Heart right ventricle (tissue), 16 donors: ENCODE data around the gene CEP72. TPM values are rescaled to one million over a fixed set of nuclear protein-coding genes. Genes with fewer than 3 reads are reported as not detected.
A peak's percentile ranks its signal among the peaks of the same experiment; 100 is the strongest.

Source experiments
- ATAC-seq, 8 donors: fragments of 200-7000 bp; cut with Tn5 transposase; one replicate each; pipeline ENCODE4 v1.9.1; 2020; ENCODE audit warnings: mild to moderate bottlenecking in 8 of 8, moderate library complexity in 8 of 8, moderate number of reproducible peaks in 1 of 8
- DNase-seq, 2 donors: peaks; one replicate each; pipeline ENCODE4 v3.0.0-alpha.2; 2020
- H3K27ac ChIP-seq, 10 donors: fragments of 200-600 bp; sonication (generic) in 2 of 10; one replicate each; pipeline versions ENCODE4 v1.5.0 to v1.8.0; 2020 to 2022; ENCODE audit warnings: mild to moderate bottlenecking in 3 of 10
- H3K27me3 ChIP-seq, 7 donors: fragments of 200-600 bp; one replicate each; pipeline ENCODE4 v1.8.0; 2021 to 2022; ENCODE audit warnings: mild to moderate bottlenecking in 2 of 7
- H3K36me3 ChIP-seq, 9 donors: fragments of 200-600 bp; sonication (generic) in 1 of 9; one replicate each; pipeline versions ENCODE4 v1.5.0 to v1.8.0; 2020 to 2022; ENCODE audit warnings: mild to moderate bottlenecking in 2 of 9
- H3K4me1 ChIP-seq, 9 donors: fragments of 200-600 bp; sonication (generic) in 1 of 9; one replicate each; pipeline versions ENCODE4 v1.5.0 to v1.8.0; 2020 to 2022; ENCODE audit warnings: mild to moderate bottlenecking in 4 of 9
- H3K4me3 ChIP-seq, 10 donors: fragments of 200-600 bp; sonication (generic) in 2 of 10; one replicate each; pipeline versions ENCODE4 v1.5.0 to v1.8.0; 2020 to 2022; ENCODE audit warnings: mild to moderate bottlenecking in 7 of 10, moderate library complexity in 2 of 10
- H3K9me3 ChIP-seq, 11 donors: fragments of 200-600 bp in 10 of 11; sonication (generic) in 2 of 11; one replicate each; pipeline versions ENCODE4 v1.5.0 to v1.8.0; 2013 to 2022; ENCODE audit warnings: mild to moderate bottlenecking in 2 of 11, control low read depth in 1 of 11, moderate library complexity in 1 of 11
- WGBS, 2 donors: extraction: QIAGEN DNeasy Blood & Tissue Kit; methylation state at CpG; one replicate each; pipeline ENCODE4 v1.1.7; 2013; ENCODE audit warnings: inconsistent platforms in 1 of 2; 5-methylcytosine and 5-hydroxymethylcytosine counted together
- intact Hi-C, 10 donors: fragments of 100-400 bp; cut with DNase I; formaldehyde crosslinking; loops; one replicate each; pipeline versions ENCODE4 v1.11.1 to v1.14.2; 2022
- polyA plus RNA-seq, 2 donors: library from polyadenylated mRNA; stranded (reverse); fragments of 200-250 nt; gene quantifications; one replicate each; pipeline ENCODE4 v1.2.3, GENCODE V29; 2013
- total RNA-seq, 10 donors: library from RNA; stranded (reverse); fragmentation: NEBNext Ultra II Directional in 3 of 10; extraction: Animal tissue kit (Norgen Biotek cat#: 25700) in 3 of 10; gene quantifications; one replicate each; pipeline versions ENCODE4 v1.2.1 to v1.2.4, GENCODE V29; 2021 to 2023
- TF ChIP-seq, protein P1 (sequence below), 9 donors: fragments of 200-600 bp; sonication (generic) in 2 of 9; IDR thresholded peaks; one replicate each; pipeline versions ENCODE4 v1.5.0 to v1.8.0; 2021 to 2022; ENCODE audit warnings: antibody characterized with exemption in 9 of 9, mild to moderate bottlenecking in 5 of 9, moderate library complexity in 1 of 9
- donor health status: Arrhythmogenic right ventricular cardiomyopathy.
- donor health status: ischemic (EF 13 %, LVEDD 7.1; RV severe dilation, severe dysfunction).
- donor health status: healthy with polysubstance abuse.
- donor health status: DM: no; HTN: yes; CAD: no.
- donor health status: DM: no; HTN: no; CAD: no.
- donor health status: ischemic (EF 25% LVEDD 6.9; RV normal size, moderate dysfunction).
- donor health status: ischemic (EF 25% LVEDD 5.7; RV mildly dilated, moderate dysfunction).
- donor health status: healthy.
- donor health status: DM: yes; HTN: yes; CAD: no.
- donor health status: Ischemic cardiomyopathy.
- donor health status: ischemic (EF 35%, LVEDD 5.7; RV mildly dilated, moderate dysfunction).
- donor health status: nonischemic (EF 11% LVEDD 7.7; RV severe dilation, severe dysfunction).
- donor health status: DM: yes; HTN: yes; CAD: no.
- donor health status: PGD.
- donor health status: ischemic (EF 29% LVEDD 5.4; RV normal size, mild dysfunction).
- donor health status: nonischemic (EF 23%, LVEDD 6.1; RV moderate dilation, normal function).

Gene CEP72
- total and polyA plus RNA-seq, 12 donors = 0.66 to 2.4 (median 1.4) TPM

DNA sequence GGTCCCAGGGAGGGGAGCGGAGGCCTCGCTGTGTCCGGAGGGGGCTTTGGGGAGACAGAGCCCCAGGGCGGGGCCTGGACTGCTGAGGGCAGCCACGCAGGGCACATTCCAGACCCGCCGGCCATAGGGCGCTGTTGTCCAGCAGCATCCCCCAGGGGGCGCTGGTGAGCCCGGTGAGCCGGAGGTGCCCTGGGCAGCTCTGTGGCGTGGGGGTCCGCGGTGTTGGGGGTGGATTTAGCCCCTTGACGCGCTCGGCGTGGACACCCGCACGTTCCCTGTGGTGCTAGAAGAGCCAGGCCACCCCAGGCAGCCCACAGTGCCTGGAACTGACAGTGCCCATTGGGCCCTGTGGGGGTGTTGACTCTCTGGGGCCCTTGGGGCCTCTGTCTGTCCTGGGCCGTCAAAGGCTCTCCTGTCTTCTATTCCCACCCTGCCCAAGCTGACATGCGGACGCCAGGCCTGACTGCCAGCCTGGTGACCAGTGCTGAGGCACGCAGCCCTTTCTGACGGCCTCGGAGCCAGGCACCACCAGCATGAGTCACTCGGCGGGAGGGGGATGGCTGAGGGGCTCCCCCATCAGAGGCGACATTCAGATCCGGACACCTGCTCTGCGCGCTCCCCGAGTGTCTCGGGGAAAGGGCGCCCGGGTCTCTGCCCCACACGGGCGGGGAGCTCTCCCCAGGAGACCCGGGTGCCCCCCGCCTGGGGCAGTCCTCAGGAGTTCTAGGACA, 57.1 kb downstream of the CEP72 start:
- Histone ChIP-seq H3K36me3 (peaks cover 0 to 26% (median 0%) of the 10 kb centered on the region in 9 donors), H3K4me1 (peaks cover 21 to 37% (median 32%) of the 10 kb centered on the region in 9 donors), H3K27ac (no peak overlapping the region), H3K27me3 (peaks cover 0 to 25% (median 0%) of the 10 kb centered on the region in 7 donors), H3K9me3 (no peaks in the 10 kb centered on the region), H3K4me3 (no peak overlapping the region)
- ATAC-seq (peak in 2 of 8 donors; percentile 12 to 13), DNase-seq (no peak)
- TF ChIP-seq, protein P1, sequence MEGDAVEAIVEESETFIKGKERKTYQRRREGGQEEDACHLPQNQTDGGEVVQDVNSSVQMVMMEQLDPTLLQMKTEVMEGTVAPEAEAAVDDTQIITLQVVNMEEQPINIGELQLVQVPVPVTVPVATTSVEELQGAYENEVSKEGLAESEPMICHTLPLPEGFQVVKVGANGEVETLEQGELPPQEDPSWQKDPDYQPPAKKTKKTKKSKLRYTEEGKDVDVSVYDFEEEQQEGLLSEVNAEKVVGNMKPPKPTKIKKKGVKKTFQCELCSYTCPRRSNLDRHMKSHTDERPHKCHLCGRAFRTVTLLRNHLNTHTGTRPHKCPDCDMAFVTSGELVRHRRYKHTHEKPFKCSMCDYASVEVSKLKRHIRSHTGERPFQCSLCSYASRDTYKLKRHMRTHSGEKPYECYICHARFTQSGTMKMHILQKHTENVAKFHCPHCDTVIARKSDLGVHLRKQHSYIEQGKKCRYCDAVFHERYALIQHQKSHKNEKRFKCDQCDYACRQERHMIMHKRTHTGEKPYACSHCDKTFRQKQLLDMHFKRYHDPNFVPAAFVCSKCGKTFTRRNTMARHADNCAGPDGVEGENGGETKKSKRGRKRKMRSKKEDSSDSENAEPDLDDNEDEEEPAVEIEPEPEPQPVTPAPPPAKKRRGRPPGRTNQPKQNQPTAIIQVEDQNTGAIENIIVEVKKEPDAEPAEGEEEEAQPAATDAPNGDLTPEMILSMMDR (IDR thresholded peaks at IDR 0.05) = peak; percentile 26 to 76 (median 68)
- 53 to 63% methylated on average over 40 of the region's 40 CpGs for WGBS, 2 donors
- intact Hi-C loops = loop anchor here in 1 of 10 donors (2.0 kb wide), 1 partner anchor 234 kb away; no protein-coding TSS in a partner anchor

DNA sequence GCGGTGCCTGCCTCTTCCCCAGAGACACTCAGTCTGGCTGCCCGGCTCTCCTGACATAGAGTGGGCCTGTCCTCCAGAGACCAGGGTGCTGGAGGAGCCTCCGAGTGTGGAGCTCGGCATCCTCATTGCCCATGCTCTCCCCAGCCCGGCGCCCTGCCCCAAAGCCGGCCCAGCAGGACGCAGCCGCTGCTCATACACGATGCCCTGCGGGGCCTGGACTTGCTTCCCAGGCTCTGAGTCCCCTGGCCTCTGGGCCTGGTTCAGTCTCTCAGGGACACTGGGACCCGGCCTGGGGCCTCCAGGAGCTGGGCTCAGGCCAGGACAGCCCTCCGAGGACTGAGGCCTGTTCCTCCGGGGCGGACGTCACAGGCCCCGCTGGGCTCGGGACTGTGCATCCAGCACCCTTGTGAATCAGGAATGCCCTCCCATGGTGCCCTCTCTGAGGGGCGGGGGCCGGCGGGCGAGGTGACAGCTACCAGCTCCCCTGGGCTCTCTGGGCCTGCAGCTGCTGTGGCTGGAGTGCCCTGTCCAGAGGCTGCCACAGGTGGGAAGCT, 57.8 kb downstream of the CEP72 start:
- DNase-seq (no peak), ATAC-seq (no peak)
- WGBS, 2 donors = 85 to 87% methylated on average over 22 of the region's 22 CpGs
- Histone ChIP-seq H3K27ac (no peak overlapping the region), H3K4me1 (peaks cover 25 to 43% (median 37%) of the 10 kb centered on the region in 9 donors), H3K36me3 (peaks cover 0 to 19% (median 0%) of the 10 kb centered on the region in 9 donors), H3K4me3 (no peak overlapping the region), H3K27me3 (peaks cover 0 to 25% (median 0%) of the 10 kb centered on the region in 7 donors), H3K9me3 (no peaks in the 10 kb centered on the region)
- TF ChIP-seq, protein P1 (IDR thresholded peaks at IDR 0.05) = no peak
- intact Hi-C loops = loop anchor here (2.0 to 10.0 kb wide), 6 partner anchors 87 to 237 kb away; partner anchors contain the start of gene ZDHHC11B (in 1 of the 10)

DNA sequence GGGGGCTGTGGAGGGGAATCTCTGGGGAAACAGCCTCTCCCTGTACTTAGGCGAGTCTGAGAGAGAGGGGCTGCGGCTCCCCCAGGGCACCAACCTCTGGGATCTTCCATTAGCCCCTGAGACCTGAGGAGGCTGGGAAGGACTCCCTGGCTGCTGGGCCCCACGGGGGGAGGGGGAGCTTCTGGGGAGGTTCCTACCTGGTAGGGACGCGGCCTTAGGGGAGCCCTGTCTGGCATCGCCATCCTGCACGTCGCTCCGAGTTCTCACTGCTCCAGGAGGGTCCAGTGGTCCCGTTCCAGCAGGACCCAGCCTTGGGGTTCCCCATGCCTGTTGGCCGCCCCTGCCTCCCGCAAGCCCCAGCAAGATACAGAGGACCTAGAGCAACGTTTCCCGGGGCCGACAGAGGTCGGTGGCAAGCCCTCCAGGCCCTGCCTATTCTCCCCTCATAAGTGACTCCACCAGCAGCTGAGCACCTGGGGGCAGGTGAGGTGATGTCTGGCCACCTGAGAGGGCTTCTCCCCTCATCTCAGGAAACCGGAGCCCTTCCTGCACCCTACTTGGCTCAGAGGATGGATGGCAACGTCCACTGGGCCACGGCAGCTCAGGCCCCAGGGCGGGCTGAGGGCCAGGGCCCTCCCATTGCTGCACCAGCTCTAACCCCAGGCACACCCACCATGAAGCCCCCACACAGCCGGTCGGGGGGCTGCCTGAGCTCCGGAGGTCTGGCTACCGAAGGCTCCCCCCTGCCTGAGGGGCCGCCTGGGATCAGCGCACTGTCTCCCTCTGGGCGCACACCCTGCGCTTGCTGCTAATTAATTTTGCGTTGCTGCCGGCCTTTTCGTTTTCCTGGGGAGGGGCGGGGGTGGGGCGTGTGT, 58.5 kb downstream of the CEP72 start:
- no peaks in the 10 kb centered on the region for H3K9me3 ChIP-seq
- 69 to 74% methylated on average over 33 of the region's 33 CpGs for WGBS, 2 donors
- no peak overlapping the region for H3K4me3 ChIP-seq
- DNase-seq (no peak), ATAC-seq (no peak)
- H3K27ac ChIP-seq = no peak overlapping the region
- H3K36me3 ChIP-seq = peaks cover 0 to 15% (median 0%) of the 10 kb centered on the region in 9 donors
- peaks cover 25 to 44% (median 37%) of the 10 kb centered on the region in 9 donors for H3K4me1 ChIP-seq
- TF ChIP-seq, protein P1 (IDR thresholded peaks at IDR 0.05) = no peak
- intact Hi-C loops = loop anchor here in 9 of 10 donors (2.0 to 10.0 kb wide), 6 partner anchors 87 to 237 kb away; partner anchors contain the start of gene ZDHHC11B (in 1 of the 9)
- peaks cover 0 to 25% (median 0%) of the 10 kb centered on the region in 7 donors for H3K27me3 ChIP-seq
